ENCODE measurements around the gene RBP3. TPM values are rescaled to one million over a fixed set of nuclear protein-coding genes. Genes with fewer than 3 reads are reported as not detected.

RBP3 gene
- total RNA-seq, 6 experiments from 2014 or later = not detected

DNA sequence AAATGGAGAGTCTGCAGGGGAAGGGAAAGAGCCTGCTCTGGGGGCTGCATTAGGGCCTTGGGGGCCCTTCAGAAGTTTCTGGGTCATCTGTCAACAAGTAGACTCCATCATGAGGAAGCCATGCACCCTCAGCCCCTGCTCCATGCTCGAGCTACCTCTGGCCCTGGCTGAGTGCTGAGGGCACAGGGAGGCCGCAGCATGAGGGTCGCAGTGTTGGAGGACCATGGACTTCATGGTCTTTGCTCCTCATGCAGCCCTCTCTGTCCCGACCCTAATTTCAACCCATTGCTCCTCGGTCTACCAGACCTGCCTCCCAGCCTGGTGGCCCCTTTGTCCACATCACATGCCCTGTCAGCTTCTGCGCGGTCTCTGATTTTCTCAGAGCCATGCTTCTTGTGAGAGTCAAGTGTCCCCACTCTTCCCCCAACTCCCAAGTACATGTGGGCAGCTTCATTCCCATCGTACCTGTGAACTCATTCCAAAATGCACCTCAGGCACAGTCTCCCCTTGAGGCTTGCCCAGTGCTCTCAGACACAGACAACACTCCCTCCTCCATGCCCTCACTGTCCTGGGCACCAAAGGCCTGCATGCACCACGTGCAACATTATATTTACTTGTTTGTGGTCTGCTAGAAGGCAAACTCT lies 21.2 kb downstream of the RBP3 start:
- TF ChIP-seq, protein P1, sequence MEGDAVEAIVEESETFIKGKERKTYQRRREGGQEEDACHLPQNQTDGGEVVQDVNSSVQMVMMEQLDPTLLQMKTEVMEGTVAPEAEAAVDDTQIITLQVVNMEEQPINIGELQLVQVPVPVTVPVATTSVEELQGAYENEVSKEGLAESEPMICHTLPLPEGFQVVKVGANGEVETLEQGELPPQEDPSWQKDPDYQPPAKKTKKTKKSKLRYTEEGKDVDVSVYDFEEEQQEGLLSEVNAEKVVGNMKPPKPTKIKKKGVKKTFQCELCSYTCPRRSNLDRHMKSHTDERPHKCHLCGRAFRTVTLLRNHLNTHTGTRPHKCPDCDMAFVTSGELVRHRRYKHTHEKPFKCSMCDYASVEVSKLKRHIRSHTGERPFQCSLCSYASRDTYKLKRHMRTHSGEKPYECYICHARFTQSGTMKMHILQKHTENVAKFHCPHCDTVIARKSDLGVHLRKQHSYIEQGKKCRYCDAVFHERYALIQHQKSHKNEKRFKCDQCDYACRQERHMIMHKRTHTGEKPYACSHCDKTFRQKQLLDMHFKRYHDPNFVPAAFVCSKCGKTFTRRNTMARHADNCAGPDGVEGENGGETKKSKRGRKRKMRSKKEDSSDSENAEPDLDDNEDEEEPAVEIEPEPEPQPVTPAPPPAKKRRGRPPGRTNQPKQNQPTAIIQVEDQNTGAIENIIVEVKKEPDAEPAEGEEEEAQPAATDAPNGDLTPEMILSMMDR (IDR thresholded peaks at IDR 0.05) = no peak
- peaks cover 56% of the 10 kb centered on the region for H3K27me3 Mint-ChIP-seq (ENCODE audit: insufficient read depth)
- H3K4me3 Mint-ChIP-seq = no peak overlapping the region
- H3K27ac Mint-ChIP-seq = no peak overlapping the region
- H3K36me3 Mint-ChIP-seq (ENCODE audit: low read depth) = no peaks in the 10 kb centered on the region
- no peak for DNase-seq
- H3K9me3 Mint-ChIP-seq = no peaks in the 10 kb centered on the region
- H3K4me1 Mint-ChIP-seq (ENCODE audit: low read depth) = no peaks in the 10 kb centered on the region

DNA sequence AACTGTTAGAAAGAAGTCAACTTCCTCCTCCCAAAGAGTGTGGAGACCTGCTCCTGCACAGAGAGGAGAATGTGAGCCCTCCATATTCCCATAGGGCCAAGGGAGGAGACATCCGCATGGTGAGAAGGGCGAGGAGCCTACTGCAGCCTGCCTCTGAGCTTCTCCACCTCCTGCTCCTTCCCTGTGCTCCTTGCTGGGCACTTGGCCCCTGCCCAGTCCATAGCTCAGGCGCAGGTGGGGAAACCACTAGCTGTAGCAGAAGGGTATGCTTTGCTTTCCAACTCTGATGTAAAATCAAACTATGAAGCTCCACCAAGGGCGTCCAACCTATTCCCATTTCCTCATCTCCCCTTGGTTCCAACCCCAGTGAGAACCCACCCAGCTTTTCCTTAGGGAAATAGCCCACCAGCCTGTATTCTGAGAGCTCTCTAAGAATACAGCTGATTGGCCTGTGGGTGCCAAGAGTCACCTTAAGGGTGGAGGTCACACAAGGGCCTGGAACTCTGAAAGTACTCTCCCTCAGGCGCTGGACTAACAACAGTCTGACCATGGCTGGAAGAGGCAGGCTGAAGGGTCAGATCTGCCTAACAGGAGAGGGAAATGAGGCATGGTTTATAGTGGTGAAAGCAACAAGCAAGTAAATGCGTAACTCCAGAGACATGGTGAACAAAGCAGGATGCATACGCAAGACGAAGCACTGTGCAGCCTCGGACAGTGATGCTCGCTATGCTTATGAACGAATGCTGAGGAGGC lies 22.0 kb downstream of the RBP3 start:
- Mint-ChIP-seq H3K9me3 (no peaks in the 10 kb centered on the region), H3K4me1 (ENCODE audit: low read depth) (no peaks in the 10 kb centered on the region), H3K27ac (no peak overlapping the region), H3K4me3 (no peak overlapping the region), H3K36me3 (ENCODE audit: low read depth) (no peaks in the 10 kb centered on the region), H3K27me3 (ENCODE audit: insufficient read depth) (peaks cover 53% of the 10 kb centered on the region)
- TF ChIP-seq, protein P1 (IDR thresholded peaks at IDR 0.05) = no peak
- DNase-seq = no peak

DNA sequence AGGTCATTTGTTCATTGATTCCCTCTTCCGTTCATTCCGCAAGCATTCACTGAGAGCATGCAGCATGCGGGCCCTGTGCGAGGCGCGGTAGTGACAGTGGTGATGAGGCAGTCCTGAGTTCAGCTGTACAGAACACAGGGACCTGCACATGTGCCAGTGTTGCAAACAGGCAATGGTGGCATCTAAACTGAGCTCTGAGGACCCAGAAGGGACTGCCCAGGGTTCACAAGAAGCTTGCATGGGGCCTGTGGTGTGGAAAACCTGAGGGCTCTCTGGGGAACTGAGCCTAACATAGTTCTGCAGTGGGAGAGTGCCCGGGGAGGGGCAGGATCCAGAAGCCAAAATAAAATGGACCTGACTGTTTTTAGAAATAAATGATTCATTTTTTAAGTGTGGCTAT lies 22.7 kb downstream of the RBP3 start:
- DNase-seq = no peak
- Mint-ChIP-seq H3K27ac (no peak overlapping the region), H3K4me3 (no peak overlapping the region), H3K27me3 (ENCODE audit: insufficient read depth) (peaks cover 50% of the 10 kb centered on the region), H3K9me3 (no peaks in the 10 kb centered on the region), H3K36me3 (ENCODE audit: low read depth) (no peaks in the 10 kb centered on the region), H3K4me1 (ENCODE audit: low read depth) (no peaks in the 10 kb centered on the region)
- TF ChIP-seq, protein P1 (IDR thresholded peaks at IDR 0.05) = no peak

DNA sequence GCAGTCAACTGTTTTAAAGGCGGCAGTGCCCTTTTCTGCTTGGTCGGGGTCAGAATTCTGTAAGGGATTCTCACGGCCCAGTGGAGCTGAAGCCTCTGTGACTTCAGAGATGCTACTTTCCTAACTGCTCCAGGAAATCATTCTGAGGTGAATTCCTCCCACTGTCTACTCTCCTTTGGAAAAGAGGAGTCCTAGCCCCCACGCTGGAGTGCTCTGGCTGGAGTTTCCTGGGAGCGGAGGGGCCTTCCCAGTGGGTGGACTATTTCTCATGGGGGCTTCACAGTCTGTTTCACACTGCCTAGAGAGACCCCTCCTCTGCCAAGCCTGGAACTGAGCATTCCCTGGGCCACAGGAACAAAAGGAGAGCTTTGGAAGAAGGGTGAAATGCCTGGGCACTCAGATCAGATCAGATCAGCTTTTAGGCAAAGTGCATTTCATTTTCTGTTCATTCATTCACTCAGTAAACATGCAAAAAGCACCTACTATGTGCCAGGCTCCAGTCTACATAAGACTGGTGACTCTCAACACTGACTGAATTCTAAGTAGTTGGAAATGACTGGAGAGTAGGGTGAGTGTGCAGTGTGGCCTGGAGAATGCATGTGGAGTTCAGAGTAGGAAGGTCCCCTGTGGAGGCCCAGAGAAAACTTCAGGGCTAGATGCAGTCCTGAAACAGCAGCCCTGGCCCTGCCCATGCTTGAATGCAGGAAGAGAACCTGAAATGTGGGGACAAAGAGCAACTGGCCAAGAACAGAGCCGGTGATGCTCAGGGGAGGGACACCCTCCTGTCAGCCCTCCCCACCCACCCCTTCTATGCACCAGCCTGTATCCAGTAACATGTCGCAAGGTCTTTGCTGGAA lies 23.7 kb downstream of the RBP3 start:
- Mint-ChIP-seq H3K4me3 (no peak overlapping the region), H3K36me3 (ENCODE audit: low read depth) (no peaks in the 10 kb centered on the region), H3K27me3 (ENCODE audit: insufficient read depth) (peaks cover 47% of the 10 kb centered on the region), H3K9me3 (no peaks in the 10 kb centered on the region), H3K27ac (no peak overlapping the region), H3K4me1 (ENCODE audit: low read depth) (no peaks in the 10 kb centered on the region)
- TF ChIP-seq, protein P1 (IDR thresholded peaks at IDR 0.05) = no peak
- DNase-seq = no peak

DNA sequence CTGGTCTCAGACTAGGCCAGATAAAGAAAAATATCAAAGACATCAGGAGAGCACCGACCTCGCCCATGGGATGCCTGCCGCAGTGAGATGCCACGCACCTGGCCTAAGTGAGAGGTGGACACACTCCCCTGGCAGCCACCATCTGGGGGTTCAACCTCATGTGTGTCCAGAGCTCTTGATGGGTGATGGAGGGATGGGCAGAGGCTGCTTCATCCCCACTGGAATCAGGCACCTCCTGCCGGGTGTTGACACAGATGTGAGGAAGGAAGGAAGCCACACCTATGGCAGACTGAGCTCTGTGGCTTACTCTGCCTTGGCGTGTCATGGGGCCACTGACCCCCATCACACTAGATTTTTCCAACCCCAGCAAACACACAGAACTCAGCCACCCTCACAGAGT lies 24.6 kb downstream of the RBP3 start:
- TF ChIP-seq, protein P1 (IDR thresholded peaks at IDR 0.05) = no peak
- Mint-ChIP-seq H3K4me1 (ENCODE audit: low read depth) (no peaks in the 10 kb centered on the region), H3K27ac (no peak overlapping the region), H3K27me3 (ENCODE audit: insufficient read depth) (peaks cover 43% of the 10 kb centered on the region), H3K4me3 (no peak overlapping the region), H3K36me3 (ENCODE audit: low read depth) (no peaks in the 10 kb centered on the region), H3K9me3 (no peaks in the 10 kb centered on the region)
- no peak for DNase-seq
